HG03135 (cell line): ENCODE data around the gene PPP1R15B.

ENCODE experiments used
- ATAC-seq: cut with Tn5 transposase; IDR thresholded peaks from one replicate; pipeline ENCODE4 v1.9.1; 2021; ENCODE audit warnings: mild to moderate bottlenecking, moderate library complexity; ENCODE audit not compliant: unreplicated experiment

The PPP1R15B gene

DNA sequence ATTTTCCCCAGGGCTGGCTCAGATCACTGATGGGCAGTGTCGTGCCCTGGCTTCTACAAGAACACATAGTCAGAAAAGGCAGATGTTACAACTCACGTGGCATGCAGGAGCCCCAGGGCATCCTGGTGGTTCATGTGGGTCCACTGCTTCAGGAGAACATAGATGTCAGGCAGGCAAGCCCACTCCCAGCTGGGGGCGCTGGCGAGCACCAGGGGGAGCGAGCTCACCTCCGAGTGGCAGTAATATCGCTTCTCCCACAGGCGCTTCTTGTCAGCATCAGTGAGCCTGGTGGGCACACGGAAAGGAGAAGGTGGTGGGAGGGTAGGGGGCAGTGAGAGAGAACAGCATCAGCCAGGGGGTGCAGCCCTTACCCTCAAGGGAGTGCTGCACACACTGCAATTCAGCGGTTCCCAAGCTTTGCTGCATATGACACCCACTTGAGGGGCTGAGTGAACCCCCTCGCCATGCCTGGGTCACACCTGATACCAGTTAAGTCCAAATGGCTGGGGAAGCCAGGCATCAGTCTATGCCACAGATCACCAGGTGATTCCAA is 34.3 kb upstream of the PPP1R15B start:
- ATAC-seq = no peak

DNA sequence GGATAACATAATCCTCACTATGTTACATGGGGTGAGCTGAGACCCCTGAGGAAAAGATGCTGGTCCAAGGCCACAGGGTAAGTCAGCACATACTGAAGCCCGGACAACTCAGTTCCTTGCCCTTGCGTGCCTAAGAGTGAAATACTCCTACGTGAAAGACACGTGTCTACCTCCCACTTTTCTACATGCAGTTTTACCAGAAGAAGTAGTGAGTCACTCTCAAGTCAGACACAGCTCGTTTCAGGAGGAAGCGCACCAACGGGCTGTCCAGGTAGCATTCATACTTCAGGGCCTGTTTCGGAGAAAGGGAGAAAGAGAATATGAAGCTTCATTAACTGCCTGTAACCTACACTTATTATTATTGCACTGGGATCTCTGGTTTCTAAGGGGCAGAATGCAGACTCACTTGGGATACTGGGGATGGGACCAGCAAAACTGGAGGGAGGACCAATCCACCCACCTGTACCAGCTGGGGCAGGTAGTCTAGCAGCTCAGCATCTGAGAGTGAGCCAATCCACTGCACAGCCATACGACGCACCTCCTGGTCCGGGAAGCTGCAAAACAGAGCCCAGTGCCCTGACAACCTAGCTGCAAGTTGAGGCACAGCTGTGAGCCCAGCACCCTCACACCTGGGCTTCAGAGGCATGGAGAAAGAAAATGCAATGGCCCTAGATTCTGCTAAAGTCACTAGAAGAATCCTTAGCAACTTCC is 32.4 kb upstream of the PPP1R15B start:
- no peak for ATAC-seq

DNA sequence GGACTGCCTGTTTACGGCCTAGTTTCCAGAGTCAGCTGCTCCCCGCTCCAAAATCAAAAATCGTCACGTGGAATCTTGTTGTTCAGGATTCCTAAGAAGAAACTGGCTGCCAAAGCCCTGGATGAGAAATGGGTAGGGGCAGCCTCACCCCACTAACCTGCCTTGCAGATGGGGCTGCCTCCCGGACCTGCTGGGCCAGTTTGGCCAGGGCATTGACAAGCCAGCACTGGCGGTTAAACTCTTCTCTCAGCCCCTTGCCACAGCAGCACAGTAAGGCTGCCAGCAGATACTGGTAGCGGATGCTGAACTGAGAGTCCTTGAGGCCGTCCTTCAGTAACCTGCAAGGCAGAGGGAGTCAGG is 31.6 kb upstream of the PPP1R15B start:
- no peak for ATAC-seq

DNA sequence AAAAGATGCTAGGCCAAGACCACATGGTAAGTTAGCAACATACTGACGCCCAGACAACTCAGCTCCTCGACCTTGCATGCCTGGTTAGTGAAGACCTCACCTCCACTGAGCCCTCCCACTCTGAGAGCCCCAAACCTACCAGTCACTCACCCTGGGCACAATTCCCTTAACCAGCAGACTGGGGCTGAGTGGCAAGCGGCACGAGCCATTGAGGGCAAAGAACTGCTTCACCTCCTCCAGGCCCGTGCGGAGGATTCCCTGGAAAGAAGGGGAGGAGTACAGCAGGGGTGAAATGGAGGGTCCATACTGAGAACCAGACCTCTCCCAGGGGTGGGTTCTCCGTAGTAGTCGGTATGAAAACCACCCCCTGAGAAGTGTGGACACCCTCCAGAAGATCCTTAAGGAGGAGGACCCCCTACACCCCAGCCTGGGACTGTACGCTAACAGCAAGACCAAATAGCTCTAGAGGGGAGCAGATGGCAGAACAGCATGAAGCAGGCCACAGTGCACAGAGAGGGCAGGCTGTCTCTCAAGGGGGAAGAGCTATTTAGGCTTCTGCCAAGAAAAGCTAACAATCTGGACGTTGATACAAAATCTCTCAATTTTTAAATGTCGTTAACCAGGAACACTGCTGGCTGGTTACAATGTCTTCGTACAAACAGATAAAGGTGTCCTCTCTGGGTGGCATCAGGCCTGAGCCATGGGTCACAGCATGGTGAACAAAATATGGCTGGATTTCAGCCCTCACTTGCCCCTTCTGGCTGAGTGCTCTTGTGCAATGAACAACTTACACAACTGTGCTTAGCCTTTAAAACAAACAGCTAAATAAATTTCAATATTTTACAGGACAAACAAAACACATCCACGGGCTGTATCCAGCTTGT is 31.0 kb upstream of the PPP1R15B start:
- no peak for ATAC-seq

DNA sequence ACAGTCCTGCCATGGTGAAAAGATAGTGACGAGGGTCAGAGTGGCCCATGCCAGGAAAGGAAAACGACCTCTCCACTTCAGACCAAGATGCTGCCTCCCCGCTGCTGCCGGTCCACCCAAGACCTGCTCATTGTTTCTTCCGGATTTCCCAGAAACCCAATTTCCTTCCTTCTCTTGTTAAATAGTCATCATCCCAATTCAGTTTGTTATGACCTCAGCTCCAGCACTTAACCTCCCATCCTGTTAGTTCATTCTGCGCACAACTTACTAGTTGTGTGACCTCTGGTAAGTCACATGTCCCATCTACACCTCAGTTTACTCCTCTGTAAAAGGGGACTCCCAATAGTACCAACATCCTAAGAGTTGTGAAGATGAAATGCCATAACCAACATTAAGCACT is 29.9 kb upstream of the PPP1R15B start:
- no peak for ATAC-seq

DNA sequence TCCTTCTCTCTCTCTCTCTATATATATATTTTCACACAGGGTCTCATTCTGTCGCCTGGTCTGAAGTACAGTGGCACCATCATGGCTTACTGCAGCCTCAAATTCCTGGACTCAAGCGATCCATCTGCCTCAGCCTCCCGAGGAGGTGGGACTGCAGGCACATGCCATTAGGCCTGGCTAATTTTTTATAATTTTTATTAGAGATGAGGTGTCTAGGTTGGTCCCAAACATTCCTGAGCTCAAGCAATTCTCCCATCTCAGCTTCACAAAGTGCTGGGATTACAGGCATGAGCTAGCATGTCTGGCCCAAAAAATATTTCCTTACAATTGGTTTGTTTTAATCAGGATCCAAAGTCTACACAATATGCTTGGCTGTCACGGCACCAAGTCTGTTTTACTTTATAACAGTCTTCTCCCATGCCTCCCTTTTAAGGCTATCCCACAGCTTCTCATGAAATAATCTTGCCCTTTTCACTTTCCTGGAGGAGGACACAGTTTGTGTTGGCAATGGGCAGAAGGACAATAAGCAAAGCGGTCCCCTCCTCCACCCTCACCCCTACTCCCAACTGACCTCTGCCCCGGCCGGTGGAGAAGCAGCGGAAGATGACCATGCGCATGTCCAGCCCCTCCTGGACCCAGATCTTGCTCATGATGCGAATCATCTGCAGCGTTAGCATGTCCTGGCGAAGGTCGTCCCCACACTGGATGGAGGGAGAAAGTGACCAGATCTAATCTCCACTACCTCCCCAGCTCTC is 28.2 kb upstream of the PPP1R15B start:
- ATAC-seq = no peak

DNA sequence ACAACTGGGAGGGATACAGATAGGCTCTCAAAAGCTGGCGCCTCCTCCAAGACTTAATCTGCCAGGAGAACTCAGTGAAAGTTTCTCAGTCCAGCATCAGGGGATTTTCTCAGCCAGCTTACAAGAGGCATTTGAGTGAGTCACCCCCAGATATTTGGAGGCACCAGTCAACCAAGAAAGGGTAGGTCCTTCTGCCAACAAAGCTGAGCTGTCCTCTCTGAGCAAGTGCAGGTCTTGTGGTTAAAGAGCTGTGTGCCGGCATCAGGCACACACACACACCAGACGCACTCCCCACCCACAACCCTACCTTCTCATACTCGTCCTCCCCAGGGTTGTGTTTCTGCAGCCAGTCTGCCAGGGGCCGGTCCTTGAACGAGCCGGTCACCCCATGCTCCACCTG is 27.0 kb upstream of the PPP1R15B start:
- no peak for ATAC-seq

DNA sequence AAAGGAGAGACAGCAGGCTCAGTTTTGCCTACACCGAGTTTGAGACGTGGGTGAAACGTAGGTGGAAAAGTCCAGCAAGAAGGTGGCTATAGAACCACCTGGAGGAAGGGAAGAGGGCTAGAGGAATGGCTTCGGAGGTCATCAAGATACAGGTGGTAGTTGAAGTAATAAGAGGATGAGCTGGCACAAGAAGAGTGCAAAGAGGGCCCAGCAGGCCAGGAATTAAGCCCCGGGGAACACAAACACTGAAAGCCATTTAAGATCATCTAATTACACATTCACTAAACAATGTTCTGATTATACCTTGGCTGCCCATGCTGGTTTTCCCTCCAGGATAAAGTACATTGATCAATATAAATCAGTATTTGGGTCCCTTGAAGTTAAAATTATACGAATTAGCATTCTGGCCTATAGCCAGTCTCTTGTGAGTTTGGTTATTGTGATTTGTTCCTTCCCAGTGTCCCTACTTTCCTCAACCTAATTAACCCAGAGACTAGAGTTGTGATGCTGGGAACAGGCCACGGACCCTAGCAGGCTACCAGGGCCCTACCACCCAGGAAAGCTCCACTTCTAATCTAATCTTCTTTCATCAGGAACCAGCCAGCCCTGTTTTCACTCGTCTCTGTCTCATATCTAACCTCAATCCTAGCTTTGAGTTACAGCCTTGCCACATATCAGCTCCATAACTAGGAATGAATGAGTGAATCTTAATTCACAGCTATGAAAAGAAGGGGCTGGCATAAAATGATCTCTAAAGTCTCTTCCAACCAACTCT is 26.4 kb upstream of the PPP1R15B start:
- no peak for ATAC-seq

DNA sequence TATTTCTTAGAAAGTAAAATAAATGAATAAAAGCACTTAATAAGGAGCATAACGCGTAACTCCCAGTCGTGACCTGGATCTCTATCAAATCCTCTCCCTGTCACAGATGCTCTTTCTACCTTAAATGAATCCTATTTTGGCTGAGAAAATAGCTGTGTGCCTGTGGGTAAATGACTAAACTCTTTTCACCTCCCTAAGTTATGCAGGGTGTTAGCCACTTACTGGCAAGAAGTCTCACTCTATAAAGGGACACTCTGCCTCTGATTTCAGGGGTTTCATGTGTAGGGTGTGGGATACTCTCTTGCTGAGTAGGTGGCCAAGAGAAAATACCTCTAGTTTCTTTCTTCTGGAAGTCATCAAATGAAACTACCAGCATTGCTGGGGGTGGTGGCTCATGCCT is 24.3 kb upstream of the PPP1R15B start:
- no peak for ATAC-seq

DNA sequence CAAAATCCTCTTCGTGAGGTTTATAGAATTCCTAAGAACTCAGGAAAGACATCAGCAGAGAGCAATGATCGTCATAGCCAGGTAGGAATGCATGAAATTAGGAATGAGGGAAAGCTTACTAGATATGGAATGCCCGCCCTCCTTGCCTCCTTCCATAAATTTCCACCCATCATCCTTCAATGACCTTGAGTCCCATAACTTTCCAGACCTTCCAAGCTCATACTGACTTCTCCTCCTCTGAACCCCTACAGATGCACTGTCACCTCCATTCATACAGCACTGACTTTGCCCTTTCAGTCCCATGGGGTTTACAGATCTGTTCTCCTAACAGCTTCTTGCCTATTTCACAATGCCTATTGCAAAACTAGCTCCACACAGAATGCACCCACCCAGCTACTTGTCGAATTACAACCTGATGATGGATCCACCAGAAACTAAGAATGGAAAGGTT is 23.8 kb upstream of the PPP1R15B start:
- no peak for ATAC-seq

DNA sequence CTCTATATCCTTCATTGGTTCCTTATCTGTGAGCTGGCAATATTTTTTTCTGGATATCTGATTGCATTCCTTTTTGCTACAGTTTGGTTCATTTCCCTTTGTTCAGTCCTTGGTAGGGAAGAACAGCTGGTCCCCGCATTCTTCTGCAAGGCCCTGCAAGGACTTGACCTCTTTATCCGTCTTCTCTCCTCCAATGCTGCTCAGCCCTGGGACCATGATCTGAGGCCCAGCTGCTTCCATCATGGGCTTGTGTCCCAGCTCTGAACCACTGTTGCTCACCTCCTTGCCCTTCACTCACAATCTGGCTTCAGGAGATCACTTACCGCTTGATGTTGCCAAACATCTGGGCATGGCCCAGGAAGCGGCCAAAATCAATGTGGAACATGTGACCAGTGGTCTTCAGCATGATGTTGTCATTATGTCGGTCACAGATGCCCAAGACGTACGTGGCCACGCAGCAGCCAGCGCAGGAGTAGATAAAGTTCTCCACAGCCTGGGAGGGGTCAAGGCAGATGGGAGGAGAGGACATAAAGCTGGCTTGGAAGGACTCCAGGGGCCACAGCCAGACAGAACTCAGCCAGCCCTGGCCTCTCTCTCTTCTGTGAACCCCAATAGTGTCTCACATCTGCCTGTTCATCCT is 22.6 kb upstream of the PPP1R15B start:
- no peak for ATAC-seq

DNA sequence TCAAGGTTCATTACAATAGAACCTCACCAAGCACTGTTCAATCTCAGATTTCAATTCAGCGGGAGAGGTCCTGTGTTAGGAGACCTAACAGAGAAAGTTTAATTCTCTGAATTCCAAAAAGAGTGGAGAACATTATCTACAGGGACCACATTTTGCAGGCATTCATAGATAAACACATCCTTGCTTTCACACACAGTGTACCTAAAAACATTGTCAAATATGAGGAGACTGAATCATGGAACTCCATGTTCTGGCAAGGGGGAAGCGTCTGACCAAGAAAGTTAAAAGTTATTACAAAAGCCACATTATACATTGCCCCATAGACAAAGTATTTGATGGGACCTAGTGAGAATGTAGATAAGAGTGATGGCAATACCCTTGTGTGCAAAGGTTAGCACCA is 21.1 kb upstream of the PPP1R15B start:
- ATAC-seq = no peak

DNA sequence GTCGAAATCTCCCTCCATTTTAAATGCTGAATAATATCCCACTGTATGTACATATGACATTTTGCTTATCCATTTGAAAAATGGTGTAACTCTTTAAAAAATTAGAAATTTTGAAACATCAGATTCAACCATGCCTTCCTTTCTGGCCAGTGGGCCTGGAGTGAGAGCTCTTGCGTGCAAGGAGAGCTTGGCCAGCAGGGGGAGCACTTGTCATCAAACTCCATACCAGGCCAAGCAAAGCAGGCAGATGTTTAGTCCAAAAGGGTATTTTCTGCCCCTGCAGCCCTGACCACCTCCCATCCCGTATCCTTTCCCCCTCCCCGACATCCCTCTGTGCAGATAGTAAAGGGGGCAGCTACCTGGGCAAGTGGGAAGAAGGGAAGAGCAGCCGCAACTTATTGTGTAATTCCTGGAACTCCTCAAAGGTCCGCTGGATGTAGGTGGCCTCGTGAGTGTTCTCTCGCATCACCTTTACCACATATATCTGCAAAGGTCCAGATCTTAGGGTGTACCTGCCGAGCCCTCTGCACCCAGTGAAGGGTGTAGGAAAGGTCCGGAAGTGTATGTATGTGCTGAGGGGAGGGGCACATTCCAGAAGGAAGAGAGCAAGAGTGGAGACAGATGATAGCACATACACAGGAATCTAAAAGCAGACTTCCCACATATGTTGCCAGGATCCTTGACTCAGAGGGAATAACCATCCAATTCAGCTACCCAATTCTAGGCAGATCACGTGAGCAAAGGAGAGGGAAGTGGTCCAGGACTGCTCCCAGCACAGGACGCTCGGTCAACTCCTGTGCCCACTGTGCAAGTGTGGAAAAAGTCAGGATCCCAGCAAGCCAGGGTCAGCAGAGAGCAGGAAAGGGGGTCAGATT is 19.9 kb upstream of the PPP1R15B start:
- ATAC-seq = no peak

DNA sequence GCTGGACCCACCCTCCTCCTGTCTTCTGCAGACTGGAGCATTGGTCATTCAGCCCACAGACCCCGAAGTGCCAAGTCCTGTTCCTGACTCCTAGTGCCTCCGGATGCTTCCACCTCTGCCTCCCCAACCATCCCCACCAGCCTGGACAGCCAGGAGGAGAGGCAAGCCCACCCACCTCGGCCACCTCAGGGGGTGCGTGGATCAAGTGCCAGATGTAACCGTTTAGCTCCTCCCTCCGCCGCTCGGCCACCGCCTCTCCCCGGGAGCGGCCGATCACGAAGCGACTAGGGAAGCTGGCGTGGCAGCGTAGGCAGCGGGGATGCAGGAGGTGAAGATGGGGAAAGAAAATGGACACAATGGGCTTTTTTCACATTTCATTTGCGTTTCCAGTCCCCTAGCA is 18.1 kb upstream of the PPP1R15B start:
- ATAC-seq = no peak

DNA sequence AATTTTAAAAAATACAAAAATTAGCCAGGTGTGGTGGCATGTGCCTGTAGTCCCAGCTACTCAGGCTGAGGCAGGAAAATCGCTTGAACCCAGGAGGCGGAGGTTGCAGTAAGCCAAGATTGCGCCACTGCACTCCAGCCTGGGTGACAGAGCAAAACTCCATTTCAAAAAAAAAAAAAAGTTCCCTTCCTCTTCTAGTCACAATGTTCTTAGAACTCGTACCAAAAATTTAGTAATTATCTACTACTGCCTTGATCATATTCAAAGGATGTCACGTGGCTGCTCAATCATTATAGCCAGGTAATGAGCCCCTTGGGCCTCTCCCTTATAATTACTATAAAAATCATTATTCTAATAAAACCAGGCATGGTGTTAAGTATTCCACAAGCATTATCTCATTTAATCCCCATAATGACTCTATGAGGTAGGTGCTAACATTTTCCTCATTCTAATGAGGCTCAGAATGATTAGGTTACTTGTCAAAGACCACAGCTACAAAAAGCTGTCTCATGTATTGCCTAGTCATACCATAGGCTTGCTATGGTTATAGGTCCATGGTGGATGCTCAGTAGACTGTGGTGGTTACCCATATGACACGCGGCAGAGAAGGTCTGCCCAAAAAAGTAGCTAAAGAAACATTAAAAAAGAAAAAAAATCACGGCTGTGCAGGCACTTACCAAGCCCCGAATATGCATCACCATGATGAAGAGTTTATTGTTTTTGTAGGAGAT is 15.5 kb upstream of the PPP1R15B start:
- no peak for ATAC-seq

DNA sequence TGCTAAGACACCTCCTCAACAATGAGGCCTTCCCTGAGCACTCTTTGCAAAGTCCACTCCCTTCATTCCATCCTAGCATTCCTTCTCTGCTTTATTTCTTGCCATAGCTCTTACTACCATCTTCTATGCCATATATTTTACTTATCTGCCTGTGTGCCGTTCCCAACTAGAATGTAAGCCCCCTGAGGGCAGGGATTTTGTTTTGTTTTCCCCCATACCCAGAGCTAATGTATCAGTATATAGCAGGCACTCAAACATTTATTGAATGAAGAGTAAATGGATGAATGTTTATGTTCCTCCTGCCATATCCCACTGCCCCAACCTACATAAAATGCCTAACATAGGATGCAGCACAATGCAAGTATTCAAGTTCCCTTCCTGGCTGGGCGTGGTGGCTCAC is 14.9 kb upstream of the PPP1R15B start:
- no peak for ATAC-seq

DNA sequence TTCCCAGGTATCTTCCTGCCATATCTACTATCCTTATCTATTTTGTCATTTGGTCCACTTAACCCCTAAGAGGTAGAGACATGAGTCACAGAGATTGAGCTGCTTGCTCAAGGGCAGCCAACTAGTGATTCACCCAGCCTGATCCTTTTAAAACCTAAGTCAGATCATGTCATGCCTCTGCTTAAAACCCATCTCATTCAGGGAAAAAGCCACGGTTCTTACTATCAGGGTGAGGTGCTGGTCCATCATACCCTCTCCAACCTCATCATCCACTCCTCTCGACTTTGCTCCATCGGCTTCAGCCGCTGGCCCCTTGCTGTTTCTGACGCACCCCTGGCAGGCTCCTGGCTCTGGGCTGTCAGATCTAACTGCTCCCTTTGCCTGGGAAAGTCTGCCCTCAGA is 14.4 kb upstream of the PPP1R15B start:
- no peak for ATAC-seq

DNA sequence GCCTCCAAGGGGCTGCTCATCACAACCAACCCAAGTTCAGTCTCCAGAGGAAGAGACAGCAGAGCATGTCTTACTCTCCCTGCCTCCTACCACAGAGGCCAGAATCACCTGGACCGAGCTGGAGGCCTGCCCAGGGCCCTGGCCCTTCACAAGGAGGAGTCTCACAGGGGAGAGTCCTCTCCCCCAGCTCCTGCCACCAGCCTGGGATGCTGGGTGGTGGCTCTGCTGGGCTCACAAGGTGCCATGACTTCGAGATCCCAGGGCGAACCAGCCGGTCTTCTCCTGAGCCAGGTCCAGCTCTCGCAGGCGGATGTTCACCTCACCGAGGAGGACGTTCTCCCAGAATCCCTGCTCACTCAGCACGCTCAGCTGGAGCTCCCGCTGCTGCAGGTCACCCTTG is 13.0 kb upstream of the PPP1R15B start:
- ATAC-seq = no peak
